Effector CD8-positive, alpha-beta T cell (primary cell): ENCODE data around the gene DICER1.
"Not testable (repeated sequence)": the region's sequence is repeated elsewhere in the genome, so short reads cannot be mapped to it uniquely, and the experiment has no call there.

Experiments used
- DNase-seq: peaks from one replicate; lab custom pipeline; 2025; lab: John Stamatoyannopoulos, UW

The DICER1 gene

DNA sequence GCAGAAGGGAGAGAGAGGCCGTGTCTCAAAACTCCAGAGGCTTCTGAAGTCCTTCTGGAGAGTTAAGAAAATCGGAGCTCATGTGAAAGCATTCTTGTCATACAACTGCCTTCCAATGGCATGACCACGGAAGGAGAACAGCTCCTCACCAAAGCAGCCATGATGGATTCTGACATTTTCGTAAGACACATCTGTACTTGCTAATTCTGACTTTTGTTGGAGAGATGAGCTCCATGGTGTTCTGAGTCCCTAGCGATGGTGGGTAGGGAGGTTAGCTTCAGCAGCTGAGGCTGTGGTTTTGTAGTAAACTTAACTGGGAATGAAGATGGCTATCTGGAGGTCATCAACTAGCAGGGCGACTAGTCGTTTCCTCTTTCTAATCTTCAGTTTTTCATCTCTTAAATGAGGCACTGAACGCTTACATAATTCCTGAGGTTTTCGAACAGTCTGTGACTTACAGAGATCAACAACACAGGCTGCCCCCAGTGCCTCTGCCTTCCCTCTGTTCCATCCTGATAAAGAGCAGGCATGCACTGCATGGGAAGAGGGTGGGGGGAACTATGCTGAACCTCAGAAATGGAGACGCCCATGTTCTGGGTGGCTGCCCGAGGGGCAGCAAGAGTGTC, 28.6 kb upstream of the DICER1 start:
- DNase-seq: no peak

DNA sequence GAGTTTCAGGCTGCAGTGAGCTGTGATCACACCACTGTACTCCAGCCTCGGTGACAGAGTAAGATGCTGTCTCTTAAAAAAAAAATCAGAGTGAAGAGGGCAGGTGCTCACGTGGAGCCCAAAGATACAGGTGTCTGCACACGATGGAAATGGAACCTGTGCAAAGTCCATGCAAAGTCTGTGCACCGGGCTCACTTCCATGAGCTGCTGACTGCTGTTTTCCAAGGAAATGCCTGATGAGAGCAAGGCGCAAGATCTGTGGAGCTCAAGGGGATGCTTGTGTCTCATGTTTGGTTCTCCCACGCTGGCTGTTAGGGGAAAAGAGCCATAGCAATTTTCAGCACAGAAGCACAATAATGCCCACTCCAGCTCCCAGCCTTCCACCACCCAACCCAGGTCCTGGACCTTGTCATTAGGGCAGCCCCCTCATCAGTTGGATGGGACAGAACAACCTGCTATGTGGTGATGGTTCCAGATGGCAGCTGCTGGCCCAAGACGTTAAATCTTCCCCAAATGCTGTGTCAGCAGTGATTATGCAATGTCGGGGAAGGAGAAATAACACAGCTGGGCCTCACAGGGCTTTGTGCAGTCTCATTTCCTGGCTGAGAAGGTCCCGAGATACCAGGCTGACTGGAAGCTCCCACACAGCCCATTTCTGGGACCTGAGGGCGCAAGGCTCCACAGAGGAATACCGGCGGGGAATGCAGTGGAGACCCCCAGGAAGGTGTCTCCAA, 27.9 kb upstream of the DICER1 start:
- DNase-seq: no peak

DNA sequence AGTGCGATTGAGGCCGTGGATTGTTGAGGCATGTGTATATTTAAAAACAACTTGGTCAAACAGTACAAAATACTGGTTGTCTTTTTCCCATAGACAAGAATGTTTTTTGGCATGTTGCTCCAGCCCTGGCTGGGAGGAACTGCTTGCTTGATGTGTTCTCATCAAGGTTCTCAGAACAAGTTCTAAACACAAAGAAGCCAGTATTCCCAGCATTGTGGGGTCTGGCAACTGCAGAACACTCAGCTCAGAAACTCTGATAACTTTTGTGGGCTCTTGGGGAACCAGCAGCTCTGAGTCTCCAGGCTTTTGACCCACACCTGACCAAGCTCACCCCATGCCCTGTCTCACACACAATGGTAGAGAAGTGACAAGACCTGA, 27.1 kb upstream of the DICER1 start:
- no peak for DNase-seq

DNA sequence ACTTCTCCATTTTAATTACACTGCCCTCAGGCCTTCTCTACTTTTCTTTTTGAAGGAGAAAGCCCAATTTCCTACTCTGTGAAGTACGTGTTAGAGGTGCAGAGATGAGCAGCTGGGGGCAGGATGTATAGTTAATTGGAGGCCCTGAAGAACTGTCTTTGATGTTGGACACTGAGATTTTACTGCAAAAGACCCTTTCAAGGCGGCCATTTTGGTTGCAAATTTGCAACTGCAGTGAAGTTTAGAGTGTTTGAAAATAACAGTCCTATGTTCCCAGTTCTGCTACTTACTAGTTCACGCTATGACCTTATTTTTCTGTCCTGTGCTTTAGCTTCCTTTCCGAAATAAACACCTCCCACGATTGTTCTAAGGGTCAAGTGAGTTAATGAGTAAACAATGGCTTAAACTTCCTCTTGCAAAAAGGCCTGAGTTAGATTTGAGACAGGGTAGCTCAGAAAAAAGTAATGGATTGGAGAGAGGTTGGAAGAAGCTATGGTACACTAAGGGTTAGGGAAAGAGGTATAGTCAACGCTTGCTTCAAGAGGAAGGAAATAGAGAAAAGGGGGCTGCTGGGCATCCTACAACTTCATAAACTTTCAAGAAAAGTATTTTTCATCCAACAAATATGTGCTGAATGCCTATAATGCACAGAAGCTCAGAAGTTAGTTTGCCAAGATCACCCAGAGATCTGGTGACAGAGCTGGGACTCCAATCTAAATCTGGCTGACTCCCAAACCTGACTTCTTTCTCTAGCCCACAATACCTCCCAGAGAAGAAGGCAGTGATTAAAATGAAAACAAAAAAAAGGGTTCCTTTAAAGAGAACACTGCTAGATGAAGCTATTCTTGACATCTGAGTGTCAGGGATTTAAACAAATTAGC, 26.4 kb upstream of the DICER1 start:
- no peak for DNase-seq

DNA sequence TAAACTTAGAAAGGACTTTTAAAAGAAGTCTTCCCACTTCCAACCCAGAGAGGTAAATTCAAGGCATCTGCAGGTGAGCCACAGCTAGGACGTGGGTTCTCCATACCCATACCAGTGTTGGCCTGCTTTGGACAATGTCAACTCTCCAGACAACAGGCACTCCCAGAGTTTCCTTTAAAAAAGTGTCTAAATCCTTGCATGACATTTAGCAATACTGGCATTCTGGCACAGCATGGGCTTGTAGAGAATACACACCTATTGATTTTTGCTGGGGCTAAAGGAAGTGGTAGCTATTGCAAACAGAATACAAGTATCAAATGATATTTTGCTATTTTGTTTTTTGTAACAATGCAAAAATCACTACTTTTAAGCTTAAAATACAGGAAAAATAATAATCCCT, 25.8 kb upstream of the DICER1 start:
- no peak for DNase-seq

DNA sequence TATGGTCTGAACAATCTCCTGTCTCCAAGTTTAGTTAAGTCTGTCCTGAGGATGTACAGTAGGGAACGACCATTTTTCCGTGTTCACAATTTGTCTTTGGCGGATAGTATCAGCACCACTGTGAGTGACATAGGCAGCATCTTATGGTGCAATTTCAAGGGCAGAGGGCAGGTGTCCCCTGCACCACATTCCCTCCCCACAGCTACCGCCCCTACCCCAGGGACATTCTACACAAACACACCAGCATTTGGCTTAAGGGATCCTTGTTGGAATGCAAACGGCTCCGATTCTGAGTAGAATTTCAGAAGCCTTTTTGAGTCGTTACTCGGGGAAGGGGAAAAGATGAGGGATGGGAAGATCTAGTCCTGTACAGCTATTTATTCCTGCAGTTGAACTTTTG, 25.1 kb upstream of the DICER1 start:
- DNase-seq: no peak

DNA sequence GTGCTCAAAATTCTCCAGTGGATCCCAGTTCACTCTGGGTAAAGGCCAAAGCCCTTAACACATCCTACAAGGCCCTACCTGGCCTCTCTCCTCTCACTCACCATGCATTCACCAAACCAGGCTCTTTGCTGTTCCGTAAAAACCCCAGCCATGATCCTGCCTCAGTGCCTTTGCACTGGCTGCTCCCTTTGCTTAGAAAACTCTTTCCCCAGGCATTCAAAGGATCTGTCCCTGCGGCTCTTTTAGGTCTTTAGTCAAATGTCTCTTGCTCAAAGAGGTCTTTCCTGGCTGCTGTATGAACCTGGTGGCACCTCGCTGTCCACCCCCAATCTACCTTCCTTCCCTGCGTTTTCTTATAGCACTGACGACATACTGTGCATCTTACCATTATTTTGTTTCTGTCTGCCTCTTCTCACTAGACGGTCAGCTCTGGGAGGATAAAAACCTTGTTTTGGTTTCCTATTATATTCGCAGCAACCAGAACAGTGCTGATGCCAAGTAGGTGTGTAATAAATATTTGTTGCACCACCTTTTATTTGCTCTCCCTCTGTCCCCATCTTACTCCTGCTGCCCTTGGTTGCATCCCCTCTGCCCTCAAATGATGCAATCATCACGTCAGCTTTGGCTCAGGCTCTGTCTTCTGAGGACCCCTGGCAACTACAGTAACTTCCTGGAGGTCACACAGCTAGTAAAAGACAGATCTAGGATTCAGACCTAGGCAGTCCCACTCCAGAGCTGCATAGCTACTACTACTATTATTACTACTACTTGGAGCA, 23.8 kb upstream of the DICER1 start:
- no peak for DNase-seq

DNA sequence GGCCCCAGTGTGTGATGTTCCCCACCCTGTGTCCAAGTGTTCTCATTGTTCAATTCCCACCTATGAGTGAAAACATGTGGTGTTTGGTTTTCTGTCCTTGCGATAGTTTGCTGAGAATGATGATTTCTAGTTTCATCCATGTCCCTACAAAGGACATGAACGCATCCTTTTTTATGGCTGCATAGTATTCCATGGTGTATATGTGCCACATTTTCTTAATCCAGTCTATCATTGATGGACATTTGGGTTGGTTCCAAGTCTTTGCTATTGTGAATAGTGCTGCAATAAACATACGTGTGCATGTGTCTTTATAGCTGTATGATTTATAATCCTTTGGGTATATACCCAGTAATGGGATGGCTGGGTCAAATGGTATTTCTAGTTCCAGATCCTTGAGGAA, 18.3 kb upstream of the DICER1 start:
- not testable (repeated sequence) for DNase-seq

DNA sequence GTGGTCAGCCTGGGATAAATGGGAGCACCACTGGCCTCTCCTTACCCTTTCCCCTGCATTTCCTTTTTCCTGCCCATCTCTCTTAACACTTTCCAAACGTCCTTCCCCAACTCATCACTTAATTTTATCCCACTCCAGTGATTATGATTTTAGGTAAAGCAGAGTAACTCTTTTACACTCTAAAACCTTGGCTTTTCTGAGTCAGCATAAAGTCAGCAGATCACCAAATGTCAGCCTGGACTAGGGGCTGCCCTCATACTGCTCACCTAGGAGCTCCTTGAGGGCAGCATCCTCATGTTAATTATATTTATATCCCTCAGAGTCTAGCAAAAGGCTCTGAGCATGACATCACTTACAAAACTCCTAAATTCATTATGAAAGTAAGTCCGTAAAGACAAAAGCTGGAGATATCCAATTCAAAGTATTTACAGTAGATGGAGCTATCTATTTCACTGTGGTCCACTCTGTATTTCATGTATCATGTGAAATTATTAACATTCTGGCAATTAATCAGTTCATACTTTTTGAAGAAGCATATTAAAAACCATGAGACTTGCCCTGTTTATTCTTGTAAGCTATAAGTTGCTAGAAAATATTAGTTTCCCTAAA, 17.0 kb upstream of the DICER1 start:
- no peak for DNase-seq

DNA sequence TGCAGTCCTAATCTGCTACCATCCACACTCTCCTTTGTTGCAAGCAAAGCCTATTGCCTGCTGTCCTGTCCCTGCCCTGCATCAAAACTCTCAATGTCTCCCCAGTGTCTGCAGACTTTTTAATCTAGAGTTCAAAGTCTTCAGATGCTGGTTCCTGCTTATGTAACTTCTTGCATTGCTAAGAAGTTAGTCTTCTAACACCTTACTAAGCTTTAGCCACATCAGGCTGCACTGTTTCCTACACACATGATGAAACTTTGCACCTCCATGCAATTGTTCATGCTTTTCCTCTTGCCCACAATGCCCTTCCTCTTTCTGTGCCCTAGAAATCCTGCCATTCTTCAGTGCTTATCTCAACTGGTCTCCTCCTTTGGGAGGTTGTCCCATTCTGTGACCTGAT, 16.2 kb upstream of the DICER1 start:
- no peak for DNase-seq

DNA sequence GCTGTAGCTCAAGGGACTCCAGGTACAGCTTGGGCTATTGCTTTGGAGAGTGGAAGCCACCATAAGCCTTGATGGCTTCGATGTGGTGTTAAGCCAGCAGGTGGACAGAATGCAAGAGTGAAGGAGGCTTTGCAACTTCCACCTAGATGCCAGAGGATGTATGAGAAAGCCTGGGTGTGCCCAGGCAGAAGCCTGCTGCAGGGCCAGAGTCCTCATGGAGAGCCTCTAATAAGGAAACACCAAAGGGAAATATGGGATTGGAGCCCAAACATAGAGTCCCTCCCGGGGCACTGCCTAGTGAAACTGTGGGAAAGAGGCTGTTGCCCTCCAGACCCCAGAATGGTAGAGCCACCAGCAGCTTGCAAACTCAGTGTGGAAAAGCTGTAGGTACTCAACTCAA, 9.8 kb upstream of the DICER1 start:
- no peak for DNase-seq

DNA sequence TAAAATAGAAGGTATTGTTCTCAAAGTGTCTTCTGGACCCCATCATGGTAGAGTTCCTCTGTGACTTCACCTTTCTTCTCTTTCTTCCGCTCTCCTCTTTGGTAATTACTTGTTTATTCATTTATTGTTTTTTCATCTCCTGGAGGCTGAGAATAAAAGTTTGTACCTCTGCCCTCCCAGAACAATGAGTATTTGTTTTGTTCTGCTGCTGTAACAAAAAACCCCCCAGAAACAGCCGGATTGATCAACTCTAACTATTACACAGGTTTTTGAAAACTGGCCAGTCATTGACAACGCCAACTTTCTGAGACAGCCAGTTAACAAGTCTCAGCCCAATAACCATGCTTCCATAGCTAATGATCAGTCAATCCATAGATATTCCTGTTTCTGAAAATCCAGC, 8.2 kb upstream of the DICER1 start:
- no peak for DNase-seq

DNA sequence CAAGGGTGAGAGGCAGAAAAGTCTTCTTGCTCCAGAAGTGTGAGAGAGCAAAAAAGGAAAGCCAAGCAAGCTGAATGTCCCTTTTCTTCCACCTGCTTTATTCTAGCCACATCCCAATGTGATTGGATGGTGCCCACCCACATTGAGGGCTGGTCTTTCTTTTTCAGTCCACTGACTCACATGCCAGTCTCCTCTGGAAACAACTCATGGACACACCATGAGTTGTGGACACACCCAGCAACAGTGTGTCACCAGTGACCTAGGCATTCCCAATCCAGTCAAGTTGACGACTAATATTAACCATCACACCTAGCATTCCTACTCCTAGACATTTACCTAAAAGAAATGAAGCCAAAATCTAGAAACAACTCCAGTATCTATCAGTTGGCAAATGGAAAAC, 7.2 kb upstream of the DICER1 start:
- no peak for DNase-seq

DNA sequence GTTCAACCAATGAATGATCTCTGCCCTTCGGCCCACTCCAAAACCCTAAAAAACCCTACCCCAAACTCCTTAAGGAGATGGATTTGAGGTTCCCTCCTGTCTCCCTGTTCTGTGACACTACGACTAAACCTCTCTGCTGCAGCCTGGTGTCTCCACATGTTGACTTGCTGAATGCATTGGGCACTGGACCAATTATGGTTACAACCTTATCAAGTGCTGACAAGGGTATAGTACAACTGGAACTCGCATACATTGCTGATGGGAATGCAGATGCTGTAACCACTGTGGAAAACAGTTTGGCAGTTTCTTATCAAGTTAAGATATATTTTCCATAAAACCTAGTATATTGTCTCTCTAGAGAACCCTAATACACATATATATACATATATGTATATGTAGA, 6.3 kb upstream of the DICER1 start:
- DNase-seq: no peak

DNA sequence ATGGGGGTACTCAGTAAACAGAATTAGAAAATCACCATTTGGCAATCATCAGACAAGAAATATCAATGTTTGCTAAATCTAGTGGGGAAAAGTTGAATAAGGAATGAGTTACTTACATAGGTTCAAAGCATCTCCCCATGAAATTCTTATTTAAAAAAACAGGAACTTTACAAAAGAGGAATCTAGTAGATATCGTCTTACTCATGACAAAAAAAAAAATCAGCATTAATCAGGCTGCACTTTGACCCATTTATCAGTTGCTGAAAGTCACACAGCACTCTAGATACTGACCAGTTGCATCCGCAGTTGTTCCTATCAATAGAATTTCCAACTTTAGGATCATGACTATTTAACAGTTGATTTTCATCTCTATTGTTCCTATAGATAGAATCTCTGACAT, 5.8 kb upstream of the DICER1 start:
- no peak for DNase-seq

DNA sequence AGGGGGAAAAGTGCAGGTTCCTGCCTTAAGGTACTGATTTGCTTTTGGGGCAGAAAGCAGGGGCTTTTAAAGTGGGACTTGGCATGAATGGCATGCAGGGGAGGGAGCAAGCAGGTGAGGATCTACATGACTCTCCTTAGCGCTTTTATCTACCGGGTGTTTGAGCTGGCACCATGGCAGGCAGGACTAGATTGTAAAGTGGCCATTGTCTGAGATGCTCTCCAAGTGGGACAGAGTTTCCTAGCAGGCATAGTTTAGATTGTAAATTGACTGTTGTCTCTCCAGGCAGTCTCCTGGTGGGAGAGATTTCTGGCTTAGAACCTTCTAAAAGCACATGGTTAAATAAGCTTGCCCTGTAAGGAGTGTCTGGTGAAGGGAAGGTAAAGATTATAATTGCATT, 5.3 kb upstream of the DICER1 start:
- no peak for DNase-seq

DNA sequence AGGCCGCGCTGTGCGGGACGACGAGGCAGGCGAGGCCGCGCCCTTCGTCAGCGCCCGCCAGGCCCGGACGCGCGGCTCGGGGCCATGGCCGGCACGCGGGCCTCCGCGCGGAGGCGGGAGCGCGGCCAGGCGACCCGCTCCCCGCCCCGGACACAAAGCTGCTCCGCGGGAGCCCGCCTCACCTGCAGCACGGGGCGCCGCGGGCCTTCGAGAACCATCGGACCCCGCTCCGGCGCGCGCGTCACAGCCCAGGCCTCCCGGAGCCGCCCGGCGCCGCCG, 342 bp downstream of the DICER1 start:
- DNase-seq: no peak

DNA sequence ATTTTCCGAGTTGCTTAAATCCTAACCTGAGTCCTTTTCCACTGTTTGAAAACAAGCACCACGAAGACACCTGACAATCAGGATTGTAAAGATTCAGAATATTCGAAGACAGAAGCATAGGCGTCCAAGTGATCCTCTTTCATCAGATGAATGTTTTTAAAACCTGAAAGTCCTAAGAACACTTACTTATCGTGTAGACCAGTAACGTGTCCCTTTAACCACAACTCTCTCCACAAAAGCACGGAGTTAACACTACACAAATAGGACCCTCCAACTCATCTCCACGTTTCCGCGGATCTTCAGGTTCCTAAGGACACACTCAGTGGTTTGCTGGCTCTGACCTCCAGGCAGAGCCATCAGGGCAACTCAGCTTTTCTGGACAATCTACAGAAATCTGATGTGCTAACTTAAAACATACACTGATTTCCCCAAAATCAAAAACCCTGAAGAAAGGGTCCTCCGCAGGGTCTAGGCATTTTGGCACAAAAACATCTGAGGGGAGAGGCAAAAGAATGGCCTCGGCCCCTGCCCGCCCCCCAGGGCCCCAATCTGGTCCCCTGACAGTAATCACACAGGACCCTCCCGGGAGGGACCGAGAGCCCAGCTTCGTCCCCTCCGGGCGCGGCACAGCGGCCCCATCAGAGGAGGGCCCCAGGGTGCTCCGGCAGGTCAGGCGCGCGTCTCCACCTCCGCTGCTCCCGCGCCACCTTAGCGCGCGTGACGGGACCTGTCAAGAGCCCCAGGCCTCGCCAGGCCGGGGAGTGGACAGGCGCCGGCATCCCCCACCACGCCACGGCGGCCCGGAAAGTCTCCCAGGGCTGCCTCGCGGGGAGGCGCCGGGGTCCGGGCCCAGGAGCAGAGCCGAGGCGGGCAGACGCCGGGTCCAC, 925 bp downstream of the DICER1 start:
- no peak for DNase-seq

DNA sequence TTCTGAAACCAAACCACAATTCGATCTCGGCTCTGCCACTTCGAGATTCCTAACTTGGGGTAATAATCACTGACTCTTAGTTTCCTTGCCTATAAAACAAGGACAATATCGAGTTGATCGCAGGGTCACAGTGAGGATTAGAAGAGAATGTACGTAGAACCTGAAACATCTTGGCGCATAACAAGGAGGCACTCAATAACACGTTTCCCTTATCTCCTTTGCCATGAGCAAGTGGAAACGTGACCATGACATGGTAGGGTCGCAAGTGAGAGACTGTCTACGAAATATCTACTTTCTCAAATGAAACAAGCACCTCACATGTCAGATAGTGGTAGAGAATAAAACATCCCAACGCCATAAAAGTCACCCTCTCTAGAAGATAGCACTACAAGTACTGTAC, 2.3 kb downstream of the DICER1 start:
- DNase-seq: no peak

DNA sequence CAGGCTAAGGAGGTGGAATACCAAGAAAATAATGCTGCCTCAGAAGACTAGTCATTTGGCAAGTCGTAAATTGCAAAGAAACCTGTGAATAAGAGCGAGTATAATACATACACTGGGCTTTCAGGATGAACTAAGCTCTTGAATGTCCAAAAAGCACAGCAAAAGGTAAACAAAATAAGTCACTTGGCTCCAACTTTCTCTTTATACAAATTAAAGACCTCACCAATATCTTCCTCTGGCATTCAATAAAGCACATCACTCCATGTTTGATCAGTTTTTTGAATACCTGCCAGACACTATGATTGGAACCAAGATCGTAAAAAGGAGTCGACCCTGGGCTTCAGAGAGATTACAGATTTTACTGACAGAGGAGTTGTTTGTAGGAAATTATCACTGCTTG, 3.5 kb downstream of the DICER1 start:
- no peak for DNase-seq

DNA sequence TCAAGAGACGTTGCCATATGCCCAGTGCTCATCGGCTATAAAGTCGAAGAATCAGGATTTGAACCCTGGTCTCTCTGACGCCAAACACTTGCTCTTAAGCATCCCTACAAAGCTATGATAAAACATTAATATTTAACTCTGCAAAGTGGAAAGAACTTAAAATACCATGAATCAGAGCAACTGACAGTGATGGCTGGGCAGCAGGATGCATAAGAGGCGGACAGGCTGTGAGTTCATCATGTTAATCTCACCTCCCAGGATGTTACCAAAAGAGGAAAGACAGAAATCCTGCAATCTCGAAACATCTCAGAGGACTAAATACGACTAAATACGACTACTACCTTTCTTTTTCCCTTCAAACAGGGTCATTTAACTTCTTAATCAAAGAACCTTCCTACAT, 5.8 kb downstream of the DICER1 start:
- DNase-seq: no peak
